ENCODE measurements around the gene HAUS6. TPM values are rescaled to one million over a fixed set of nuclear protein-coding genes. Genes with fewer than 3 reads are reported as not detected.
A peak's percentile ranks its signal among the peaks of the same experiment; 100 is the strongest.

HAUS6 gene
- total and polyA plus RNA-seq, 2 of the 8 experiments (the other 6 are each of a cell fraction or from before 2014, with no cell fraction given), result 11.7 to 52.4 TPM

DNA sequence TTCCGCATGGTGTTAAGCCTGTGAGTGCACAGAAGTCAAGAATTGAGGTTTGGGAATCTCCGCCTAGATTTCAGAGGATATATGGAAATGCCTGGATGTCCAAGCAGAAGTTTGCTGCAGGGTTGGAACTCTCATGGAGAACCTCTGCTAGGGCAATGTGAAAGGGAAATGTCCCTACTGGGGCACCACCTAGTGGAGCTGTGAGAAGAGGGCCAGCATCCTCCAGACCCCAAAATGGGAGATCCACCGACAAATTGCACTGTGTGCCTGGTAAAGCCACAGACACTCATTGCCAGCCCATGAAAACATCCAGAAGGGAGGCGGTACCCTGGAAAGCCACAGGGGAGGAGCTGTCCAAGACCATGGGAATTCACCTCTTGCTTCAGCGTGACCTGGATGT, 66.1 kb downstream of the HAUS6 start:
- Histone ChIP-seq H3K18ac (ENCODE audit: extremely low read depth, low read length) (no peak overlapping the region), H3K9me3 (ENCODE audit: insufficient read depth in 2 of 2, low read depth in 1 of 2, low read length in 1 of 2) (peaks cover 0 to 2% of the 10 kb centered on the region in 2 experiments; a peak in 2 of 4 replicates), H2AFZ (ENCODE audit: low read length) (no peak overlapping the region), H3K27ac (ENCODE audit: low read depth, low read length) (no peak overlapping the region), H3K23me2 (ENCODE audit: low read depth, low read length) (no peaks in the 10 kb centered on the region), H3K4me3 (ENCODE audit: extremely low read depth in 1 of 4, insufficient read depth in 2 of 4, low read depth in 3 of 4, low read length in 4 of 4) (no peak overlapping the region), H4K5ac (ENCODE audit: insufficient read length, low read depth, low read length) (no peak overlapping the region), H3K4me2 (ENCODE audit: insufficient read depth in 1 of 2, low read depth in 2 of 2, low read length in 2 of 2) (no peak overlapping the region), H4K20me1 (replicated peaks in 1 of 2; ENCODE audit: control insufficient read depth in 1 of 2, insufficient read depth in 2 of 2, low read length in 2 of 2) (no peaks in the 10 kb centered on the region), H3K56ac (replicated peaks; ENCODE audit: insufficient read length, low read depth, low read length) (no peak overlapping the region), H2BK15ac (ENCODE audit: low read length) (no peak overlapping the region), H3K4ac (replicated peaks; ENCODE audit: insufficient read length, low read depth, low read length) (no peak overlapping the region), H4K8ac (ENCODE audit: extremely low read depth, insufficient read depth, low read length) (no peak overlapping the region), H4K91ac (replicated peaks; ENCODE audit: insufficient read length, low read length) (no peak overlapping the region), H2AK5ac (ENCODE audit: low read depth, low read length) (no peak overlapping the region), H3K9ac (replicated peaks in 1 of 4; ENCODE audit: extremely low read depth in 1 of 4, low read depth in 3 of 4, low read length in 3 of 4) (no peak overlapping the region), H2BK5ac (ENCODE audit: low read depth, low read length) (no peak overlapping the region), H3K79me2 (ENCODE audit: control insufficient read depth in 1 of 2, insufficient read depth in 2 of 2, low read length in 2 of 2) (no peaks in the 10 kb centered on the region), H3K23ac (ENCODE audit: insufficient read length) (no peak overlapping the region), H3K4me1 (replicated peaks in 1 of 4; ENCODE audit: control insufficient read depth in 3 of 4, insufficient read depth in 4 of 4, low read length in 3 of 4) (no peaks in the 10 kb centered on the region), H2BK20ac (ENCODE audit: low read length) (no peak overlapping the region), H2BK120ac (replicated peaks; ENCODE audit: low read depth, low read length) (no peak overlapping the region), H3K79me1 (ENCODE audit: low read depth, low read length) (no peaks in the 10 kb centered on the region), H2BK12ac (ENCODE audit: low read depth, low read length) (no peak overlapping the region), H3K27me3 (replicated peaks in 1 of 4; ENCODE audit: control insufficient read depth in 3 of 4, extremely low read depth in 1 of 4, insufficient read depth in 3 of 4, low read length in 3 of 4) (peaks cover 0 to 4% (median 0%) of the 10 kb centered on the region in 4 experiments; a peak in 1 of 7 replicates), H3K14ac (ENCODE audit: insufficient read length) (no peak overlapping the region), H3K36me3 (ENCODE audit: control insufficient read depth in 2 of 4, insufficient read depth in 4 of 4, low read length in 3 of 4) (no peaks in the 10 kb centered on the region)
- FAIRE-seq (no peak), DNase-seq (ENCODE audit: low read depth in 1 of 2, low spot score in 2 of 2) (no peak)
- ChIA-PET CTCF (ENCODE audit: partially characterized antibody) (interaction anchor here (0.6 to 0.7 kb wide), 2 partner anchors 24 to 125 kb away, joined by 3 read pairs; no protein-coding TSS in a partner anchor), POLR2A (ENCODE audit: partially characterized antibody) (no interaction called here)
- WGBS, 2 experiments (ENCODE audit: extremely low coverage in 1 of 2, insufficient coverage in 1 of 2, insufficient read length in 1 of 2, insufficient replicate concordance in 2 of 2, low coverage in 1 of 2, low lambda C conversion rate in 2 of 2, missing lambda C conversion rate in 1 of 2), result 93% methylated on average over 5 of the region's 5 CpGs; no CpG with 5 or more reads in 1 of the 2 experiments
- TF ChIP-seq RAD21 (IDR thresholded peaks at IDR 0.05 in 1 of 2, conservative IDR thresholded peaks at IDR 0.05 in 1 of 2; ENCODE audit: low read depth in 2 of 2, low read length in 2 of 2), result 0 out of 4 replicates have a peak, but pooled peaks of 1 of the 2 experiments have one; percentile 16
- no peak for TF ChIP-seq TEAD4 (IDR thresholded peaks at IDR 0.05; ENCODE audit: low read depth, low read length)
- no peak for TF ChIP-seq KDM1A (IDR thresholded peaks at IDR 0.05; ENCODE audit: borderline replicate concordance, low read length)
- TF ChIP-seq POLR2A (IDR thresholded peaks at IDR 0.05; ENCODE audit: control extremely low read depth in 1 of 2, low read depth in 2 of 2, low read length in 2 of 2), result no peak
- peak; percentile 14 to 31 (median 17); a peak in 2 of 4 replicates for TF ChIP-seq CTCF (IDR thresholded peaks at IDR 0.05; ENCODE audit: control extremely low read depth in 1 of 3, insufficient read depth in 1 of 3, low read depth in 1 of 3, low read length in 3 of 3)
- no peak for TF ChIP-seq SIX5 (IDR thresholded peaks at IDR 0.05; ENCODE audit: low read depth, low read length)
